ENCODE results near the gene MMP28. TPM values are rescaled to one million over a fixed set of nuclear protein-coding genes. Genes with fewer than 3 reads are reported as not detected.

Gene MMP28
- total and polyA plus RNA-seq, 2 of the 4 experiments (the other 2 are of a cell fraction) = 0.18 TPM; not detected in 1

DNA sequence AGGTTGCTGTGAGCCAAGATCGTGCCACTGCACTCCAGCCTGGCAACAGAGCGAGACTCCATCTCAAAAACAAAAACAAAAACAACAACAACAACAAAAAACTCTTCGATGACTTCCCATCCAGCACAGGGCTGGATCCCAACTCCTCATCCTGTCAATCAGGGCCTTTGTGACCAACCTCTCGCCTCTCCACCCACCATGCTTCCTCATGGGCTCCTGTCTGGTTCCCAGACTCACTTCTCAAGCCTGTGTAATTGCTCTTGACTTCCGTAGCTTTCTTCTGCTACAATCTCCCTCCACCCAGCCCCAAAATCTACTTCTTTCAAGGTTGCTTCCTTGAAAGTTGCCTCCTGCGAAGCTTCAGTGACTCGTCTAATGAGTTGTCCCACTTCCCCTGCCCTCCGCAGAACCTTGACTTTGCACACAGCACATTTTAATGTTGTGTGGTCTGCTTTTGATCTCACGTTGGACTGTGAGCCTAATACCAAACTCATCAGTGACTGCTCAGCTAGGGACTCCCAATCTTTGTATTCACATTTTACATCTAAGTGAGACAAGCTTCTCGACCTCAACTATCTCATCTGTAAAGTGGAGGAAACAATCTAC lies 64.9 kb downstream of the MMP28 start:
- H4K8ac ChIP-seq (ENCODE audit: low read depth in 2 of 2, low read length in 2 of 2) = no peak overlapping the region
- ChIA-PET CTCF (no interaction called here), POLR2A (ENCODE audit: unreplicated experiment) (no interaction called here)
- no peak overlapping the region for H4K5ac ChIP-seq (ENCODE audit: low read depth, low read length)
- H3K9me1 ChIP-seq (ENCODE audit: insufficient read depth, low read length) = peaks cover 13% of the 10 kb centered on the region
- ATAC-seq (ENCODE audit: low read depth) = no peak
- H3K14ac ChIP-seq (replicated peaks; ENCODE audit: low read depth, low read length) = no peak overlapping the region
- intact Hi-C loops (cut with micrococcal nuclease) = no loop called here
- no peak overlapping the region for H2BK20ac ChIP-seq (ENCODE audit: low read depth, low read length)
- H3K23ac ChIP-seq (ENCODE audit: low read depth, low read length) = no peak overlapping the region
- no peak overlapping the region for H2BK120ac ChIP-seq (ENCODE audit: low read depth, low read length)
- H2BK5ac ChIP-seq (ENCODE audit: low read depth, low read length, poor library complexity, severe bottlenecking) = no peak overlapping the region
- no peaks in the 10 kb centered on the region; the same call in 1 of the 2 replicates for H3K36me3 ChIP-seq (ENCODE audit: control insufficient read depth, insufficient read depth, low read length)
- peaks cover 16% of the 10 kb centered on the region; the same call in 1 of the 2 replicates for H4K20me1 ChIP-seq (ENCODE audit: insufficient read depth, low read length)
- no peak for TF ChIP-seq FOS (IDR thresholded peaks at IDR 0.05; ENCODE audit: low read depth, low read length)
- TF ChIP-seq BHLHE40 (IDR thresholded peaks at IDR 0.05; ENCODE audit: low read depth, low read length) = no peak
- TF ChIP-seq RCOR1 (IDR thresholded peaks at IDR 0.05; ENCODE audit: insufficient replicate concordance, low read length) = no peak
- no peak for TF ChIP-seq SMC3 (IDR thresholded peaks at IDR 0.05; ENCODE audit: low read depth, low read length)
- TF ChIP-seq NFE2L2 (IDR thresholded peaks at IDR 0.05; ENCODE audit: low read depth, low read length) = no peak
- no peak for TF ChIP-seq MXI1 (IDR thresholded peaks at IDR 0.05; ENCODE audit: borderline replicate concordance, low read depth, low read length)
- no peak for TF ChIP-seq CHD1 (IDR thresholded peaks at IDR 0.05; ENCODE audit: low read depth, low read length)
- no peak for TF ChIP-seq MAZ (IDR thresholded peaks at IDR 0.05; ENCODE audit: borderline replicate concordance, low read depth, low read length)
- peaks cover 0 to 18% of the 10 kb centered on the region in 2 experiments; a peak in 2 of 4 replicates for H3K79me1 ChIP-seq (ENCODE audit: low read depth in 1 of 2, low read length in 2 of 2)
- no peak overlapping the region for H2AK9ac ChIP-seq (replicated peaks; ENCODE audit: low read depth, low read length, poor library complexity)
- H2BK15ac ChIP-seq (ENCODE audit: low read depth, low read length) = no peak overlapping the region
- no peak overlapping the region for H3K56ac ChIP-seq (ENCODE audit: extremely low read depth, insufficient read depth, low read length)
- H2AK5ac ChIP-seq (ENCODE audit: low read depth, low read length) = no peak overlapping the region
- no peak overlapping the region for H3K18ac ChIP-seq (ENCODE audit: low read depth, low read length)
- H3K27ac ChIP-seq (ENCODE audit: insufficient read depth, low read length) = no peak overlapping the region
- H3K9ac ChIP-seq (ENCODE audit: low read depth, low read length) = no peak overlapping the region
- BruUV-seq (replicated peaks) = no TSS peak
- no peak overlapping the region for H4K91ac ChIP-seq (ENCODE audit: insufficient read depth, low read depth, low read length)
- H3K4ac ChIP-seq (ENCODE audit: low read depth, low read length) = no peak overlapping the region
- WGBS, 2 experiments (ENCODE audit: extremely low coverage in 2 of 2, insufficient read length in 1 of 2) = 100% methylated on average over 1 of the region's 10 CpGs; no CpG with 5 or more reads in 1 of the 2 experiments
- H3K9me3 ChIP-seq (ENCODE audit: control insufficient read depth, insufficient read depth, low read length) = no peaks in the 10 kb centered on the region
- H3K4me3 ChIP-seq (ENCODE audit: insufficient read depth, low read depth, low read length) = no peak overlapping the region
- in situ Hi-C loops (cut with MboI; ENCODE audit: low sequenced_read_pairs) = loop anchor here (25.0 kb wide), 1 partner anchor 368 kb away; the partner anchor contains the start of gene SLFN11
- dilution Hi-C loops (cut with HindIII; ENCODE audit: low sequenced_read_pairs, unreplicated experiment) = no loop called here
- DNase-seq = no peak
- H3K27me3 ChIP-seq (ENCODE audit: control insufficient read depth, insufficient read depth, low read length) = no peaks in the 10 kb centered on the region
- H3K4me1 ChIP-seq (ENCODE audit: control insufficient read depth, insufficient read depth, low read length) = peaks cover 17% of the 10 kb centered on the region
- H2AFZ ChIP-seq (replicated peaks; ENCODE audit: low read length, poor library complexity) = no peak overlapping the region
- no peak overlapping the region for H3K4me2 ChIP-seq (ENCODE audit: low read depth, low read length)

Measured in IMR-90 (cell line).